GM19467 (cell line): ENCODE data around the gene ZSCAN25.
"Not testable (repeated sequence)": the region's sequence is repeated elsewhere in the genome, so short reads cannot be mapped to it uniquely, and the experiment has no call there.

Experiments used
- ATAC-seq: cut with Tn5 transposase; IDR thresholded peaks from one replicate; pipeline ENCODE4 v1.9.1; 2021; ENCODE audit warnings: mild to moderate bottlenecking, moderate library complexity; ENCODE audit not compliant: unreplicated experiment

The ZSCAN25 gene

DNA sequence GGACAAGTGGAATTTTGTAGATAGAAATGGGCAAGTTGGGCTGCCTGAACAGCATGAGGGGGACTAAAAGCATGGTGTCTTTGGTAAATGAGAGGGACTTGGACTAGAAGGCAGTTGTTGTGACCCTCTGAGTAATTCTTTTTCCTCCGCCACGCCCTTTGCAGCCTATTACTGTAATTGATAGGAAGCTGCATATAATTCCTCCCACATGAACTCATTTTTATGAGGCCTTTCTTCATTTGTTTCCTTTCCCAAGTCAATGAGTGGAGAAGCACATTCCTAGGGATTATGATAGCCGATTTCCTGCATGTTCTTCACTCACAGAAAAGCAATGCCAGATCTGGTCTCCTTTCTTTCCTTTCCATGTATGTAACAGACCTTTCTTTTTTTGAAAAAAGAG is 27.7 kb downstream of the ZSCAN25 start:
- ATAC-seq: no peak

GRCh38 chr7:99645590-99645989 is 28.8 kb downstream of the ZSCAN25 start:
- ATAC-seq: no peak

DNA sequence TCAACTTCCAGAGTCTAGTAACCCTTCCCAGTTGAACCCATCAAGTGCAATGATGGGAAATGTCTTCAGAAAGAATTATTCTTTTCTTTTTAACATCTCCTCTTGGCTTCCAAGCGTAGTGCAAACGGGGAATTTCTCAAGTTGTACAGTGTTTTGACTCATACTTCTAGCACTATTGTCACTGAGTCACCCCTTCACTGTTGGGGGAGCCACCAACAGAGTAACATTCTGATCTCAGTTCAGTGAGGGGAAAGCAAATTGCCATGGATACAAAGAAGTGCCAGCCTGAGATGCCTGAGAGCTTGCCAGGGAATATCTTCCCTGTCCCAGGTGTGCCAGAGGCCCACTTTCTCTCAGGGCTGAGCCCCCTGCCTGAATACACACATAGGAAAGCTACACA is 32.1 kb downstream of the ZSCAN25 start:
- ATAC-seq: no peak

DNA sequence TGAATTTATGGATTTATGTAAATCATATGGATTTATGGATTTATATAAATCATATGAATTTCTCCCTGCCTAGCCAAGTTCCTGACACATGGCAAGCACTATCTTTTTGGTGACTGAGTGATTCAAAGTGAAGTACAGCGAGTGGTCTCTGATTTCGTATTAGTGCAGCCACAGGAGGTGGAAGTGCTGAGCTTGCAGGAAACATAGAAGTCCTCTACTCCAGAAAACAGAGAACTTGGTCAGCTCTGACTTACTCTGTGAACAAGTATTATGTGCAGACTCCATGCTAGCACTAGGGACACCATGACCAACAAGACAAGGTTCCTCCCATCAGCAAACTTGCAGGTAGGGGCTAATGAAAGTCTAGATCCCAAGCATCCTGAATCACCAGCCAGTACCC is 34.5 kb downstream of the ZSCAN25 start:
- no peak for ATAC-seq

DNA sequence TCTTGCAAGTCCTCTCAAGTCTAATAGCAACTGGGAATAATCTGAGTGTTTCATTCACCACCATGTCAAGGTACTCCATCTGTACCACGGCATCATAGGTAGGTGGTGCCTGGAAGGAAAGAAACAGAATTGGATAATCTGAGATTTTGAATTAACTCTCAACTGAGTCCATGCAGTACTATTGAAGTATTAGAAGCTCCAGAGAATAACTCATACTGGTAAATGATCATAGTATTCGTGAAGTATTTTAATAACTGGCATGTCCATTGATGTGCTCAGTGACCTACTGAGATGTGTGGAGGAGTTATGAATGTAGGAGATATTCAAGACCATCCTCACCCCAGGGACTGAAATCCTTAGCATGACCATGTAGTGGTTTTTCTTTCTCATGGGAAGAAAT is 35.9 kb downstream of the ZSCAN25 start:
- no peak for ATAC-seq

GRCh38 chr7:99653269-99653668 is 36.5 kb downstream of the ZSCAN25 start:
- ATAC-seq: not testable (repeated sequence)

DNA sequence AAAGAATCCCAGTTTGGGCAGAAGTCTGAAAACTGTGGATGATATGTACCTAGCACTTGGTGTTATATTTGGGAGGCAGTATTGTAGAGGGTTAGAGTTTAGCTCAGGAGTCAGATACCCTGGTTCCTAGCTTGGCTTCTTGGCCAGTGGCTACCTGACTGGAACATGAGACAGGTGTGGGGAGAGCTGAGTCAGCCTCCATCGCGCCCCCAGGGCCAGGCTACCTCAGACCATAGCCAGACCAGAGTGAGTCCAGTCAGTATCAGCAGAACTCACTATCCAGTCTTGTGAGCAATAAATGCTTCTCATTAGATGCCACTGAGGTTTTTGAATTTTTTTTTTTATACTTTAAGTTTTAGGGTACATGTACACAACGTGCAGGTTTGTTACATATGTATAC is 37.0 kb downstream of the ZSCAN25 start:
- ATAC-seq: no peak

GRCh38 chr7:99654626-99655025 is 37.9 kb downstream of the ZSCAN25 start:
- not testable (repeated sequence) for ATAC-seq

GRCh38 chr7:99657879-99658278 is 41.1 kb downstream of the ZSCAN25 start:
- not testable (repeated sequence) for ATAC-seq

DNA sequence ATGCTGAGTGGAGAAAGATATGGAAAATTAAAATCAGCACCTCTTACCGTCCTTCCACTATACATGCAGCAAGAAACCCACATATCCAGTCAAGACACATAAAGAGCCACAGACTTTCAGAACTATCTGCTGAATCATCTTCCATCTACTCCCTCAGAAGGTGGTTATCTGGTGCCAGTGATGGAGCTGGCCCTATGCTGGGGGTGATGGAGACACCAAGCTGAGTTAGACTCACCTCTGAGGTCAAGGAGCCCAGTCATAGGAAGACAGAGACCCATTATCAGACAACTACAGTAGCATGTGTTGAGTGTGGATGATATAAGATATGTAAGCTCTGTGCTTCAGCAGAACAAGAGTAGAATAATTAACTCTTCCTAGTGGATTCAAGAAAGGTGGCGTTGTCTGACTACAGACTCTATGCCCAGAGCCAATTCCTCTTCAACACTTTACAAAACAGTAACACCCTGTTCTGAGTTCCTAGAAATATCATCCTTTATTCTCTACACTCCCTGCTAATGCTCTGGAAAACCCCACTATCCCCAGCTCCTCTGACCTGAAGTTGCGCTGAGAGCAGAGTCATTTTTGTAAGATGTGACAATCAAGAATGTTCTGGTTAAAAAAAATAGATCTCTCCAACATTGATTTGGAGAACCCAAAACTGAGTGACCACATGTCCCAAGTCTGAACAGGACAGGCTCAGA is 48.7 kb downstream of the ZSCAN25 start:
- no peak for ATAC-seq

- no peak for ATAC-seq
These were observed 49.3 kb downstream of the ZSCAN25 start for GRCh38 chr7:99666013-99666395.

DNA sequence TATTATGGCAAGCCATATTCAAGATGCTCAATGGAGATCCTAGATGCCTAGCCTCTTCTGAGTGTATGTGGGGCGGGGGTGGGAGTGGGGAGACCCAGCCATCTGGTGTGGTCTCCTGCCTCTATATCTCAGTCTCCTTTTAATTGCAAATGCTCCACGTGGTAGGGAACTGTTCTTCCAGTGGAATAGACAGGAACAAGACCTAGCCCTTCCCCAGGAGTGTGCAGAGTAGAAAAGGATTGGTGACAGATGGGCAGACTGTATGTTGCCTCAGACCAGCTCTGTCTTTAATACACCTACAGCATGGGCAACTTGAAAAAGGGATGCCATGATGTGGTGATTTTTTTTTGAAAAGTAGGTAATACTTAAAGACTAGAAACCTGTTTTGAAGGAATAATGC is 50.4 kb downstream of the ZSCAN25 start:
- ATAC-seq: no peak

GRCh38 chr7:99668541-99668940 is 51.8 kb downstream of the ZSCAN25 start:
- no peak for ATAC-seq

GRCh38 chr7:99669782-99670181 is 53.0 kb downstream of the ZSCAN25 start:
- no peak for ATAC-seq

GRCh38 chr7:99672573-99672972 is 55.8 kb downstream of the ZSCAN25 start:
- ATAC-seq: no peak

DNA sequence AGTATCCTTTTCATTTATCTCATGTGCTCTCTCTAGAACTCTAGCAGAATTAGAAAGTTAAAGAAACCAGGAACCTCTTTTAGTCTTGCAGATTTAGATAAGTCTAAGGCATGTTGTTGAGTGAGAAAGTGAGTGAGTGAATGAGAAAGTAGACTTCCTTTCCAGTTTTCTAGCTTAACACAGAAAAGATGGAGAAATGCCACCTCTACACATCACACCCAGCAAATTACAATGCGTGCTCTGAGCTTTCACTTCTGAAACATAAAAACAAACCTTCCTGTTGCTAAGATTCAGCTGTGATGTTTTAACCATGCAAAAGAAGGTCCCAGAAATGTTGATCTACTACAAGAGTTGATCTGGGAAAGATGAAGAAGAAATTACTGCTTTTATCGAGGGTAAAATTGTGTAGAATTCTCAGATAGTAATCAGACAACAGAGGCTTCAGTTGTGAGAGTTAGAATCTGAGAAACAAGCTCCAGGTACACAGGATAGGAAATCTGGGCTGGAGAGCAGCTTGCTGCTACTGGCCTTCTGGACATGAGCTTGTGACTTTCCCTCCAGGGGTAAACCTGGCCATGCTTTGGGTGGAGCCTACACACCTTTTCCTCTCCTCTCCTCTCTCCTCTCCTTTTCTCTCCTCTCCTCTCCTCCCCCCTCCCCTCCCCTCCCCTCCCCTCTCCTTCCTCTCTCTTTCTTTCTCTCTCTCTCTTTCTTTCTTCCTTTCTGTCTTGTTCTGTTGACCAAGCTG is 58.4 kb downstream of the ZSCAN25 start:
- no peak for ATAC-seq

GRCh38 chr7:99677013-99677647 is 60.4 kb downstream of the ZSCAN25 start:
- ATAC-seq: no peak

DNA sequence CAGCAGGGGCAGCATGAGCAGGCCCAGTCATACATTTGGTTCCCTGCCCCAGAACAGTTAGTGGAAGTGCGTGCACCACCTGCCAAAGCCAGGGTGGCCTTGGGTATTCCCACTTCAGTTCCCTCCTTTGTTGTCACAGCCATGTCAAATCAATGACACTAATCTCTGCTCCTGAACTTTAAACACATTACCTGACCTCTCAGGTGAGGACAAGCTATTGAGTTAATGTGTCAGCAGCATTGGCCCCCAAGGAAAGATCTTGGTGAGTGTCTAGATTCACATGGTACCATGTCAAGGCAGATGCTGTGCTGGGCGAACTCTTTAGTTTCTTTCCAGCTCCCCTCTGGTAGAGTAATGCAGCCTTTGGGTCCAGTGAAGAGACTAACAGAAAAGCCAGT is 60.9 kb downstream of the ZSCAN25 start:
- no peak for ATAC-seq

DNA sequence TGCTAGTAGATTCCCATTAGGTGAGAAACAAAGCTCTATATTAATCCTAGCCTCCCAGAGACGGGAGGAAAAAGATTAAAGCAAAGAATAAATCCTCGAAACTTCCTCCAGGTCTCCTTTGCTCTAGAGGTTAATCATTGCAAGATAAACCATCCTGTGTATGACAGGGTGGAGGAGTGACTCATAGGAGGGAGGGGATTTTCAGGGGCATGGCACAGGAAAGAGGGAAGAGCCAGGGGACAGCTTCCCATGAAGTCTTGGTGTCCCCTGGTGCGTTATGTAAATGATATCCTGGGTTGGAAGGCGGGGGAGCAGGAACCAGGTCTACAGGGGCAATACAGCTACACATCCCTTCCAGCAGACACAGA is 62.3 kb downstream of the ZSCAN25 start:
- ATAC-seq: no peak

- ATAC-seq: no peak
These were observed 62.9 kb downstream of the ZSCAN25 start, which contains the start of gene CYP3A5 for GRCh38 chr7:99679400-99680191. Gene CYP3A5 (minus strand): TSS chr7:99679996. CDS start chr7:99679896, 100 bp downstream.
